Sigmoid colon (tissue), 3 donors: ENCODE measurements around the gene PCDHA7.

Experiments used
- POLR2A ChIP-seq, 2 donors: fragments of 450-650 bp; IDR thresholded peaks; one replicate each; pipeline ENCODE4 v1.6.1; 2016; ENCODE audit warnings: antibody characterized with exemption in 2 of 2, mild to moderate bottlenecking in 2 of 2, moderate library complexity in 2 of 2
- TF ChIP-seq, protein P1 (sequence below), 4 experiments: fragments of 450-650 bp in 3 of 4; fragments of 200-600 bp in 1 of 4; IDR thresholded peaks; one replicate each; pipeline ENCODE4 v1.5.1; 2016 to 2019; ENCODE audit warnings: antibody characterized with exemption in 4 of 4, mild to moderate bottlenecking in 3 of 4, moderate library complexity in 2 of 4

DNA sequence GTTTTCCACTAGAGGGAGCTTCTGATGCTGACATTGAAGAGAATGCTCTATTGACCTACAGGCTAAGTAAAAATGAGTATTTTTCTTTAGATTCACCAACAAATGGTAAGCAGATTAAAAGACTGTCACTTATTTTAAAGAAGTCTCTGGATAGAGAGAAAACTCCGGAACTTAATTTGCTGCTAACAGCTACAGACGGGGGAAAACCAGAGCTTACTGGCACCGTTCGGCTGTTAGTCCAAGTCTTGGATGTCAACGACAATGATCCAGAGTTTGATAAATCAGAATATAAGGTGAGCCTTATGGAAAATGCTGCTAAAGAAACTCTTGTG, 35.5 kb downstream of the PCDHA7 start:
- TF ChIP-seq, protein P1, sequence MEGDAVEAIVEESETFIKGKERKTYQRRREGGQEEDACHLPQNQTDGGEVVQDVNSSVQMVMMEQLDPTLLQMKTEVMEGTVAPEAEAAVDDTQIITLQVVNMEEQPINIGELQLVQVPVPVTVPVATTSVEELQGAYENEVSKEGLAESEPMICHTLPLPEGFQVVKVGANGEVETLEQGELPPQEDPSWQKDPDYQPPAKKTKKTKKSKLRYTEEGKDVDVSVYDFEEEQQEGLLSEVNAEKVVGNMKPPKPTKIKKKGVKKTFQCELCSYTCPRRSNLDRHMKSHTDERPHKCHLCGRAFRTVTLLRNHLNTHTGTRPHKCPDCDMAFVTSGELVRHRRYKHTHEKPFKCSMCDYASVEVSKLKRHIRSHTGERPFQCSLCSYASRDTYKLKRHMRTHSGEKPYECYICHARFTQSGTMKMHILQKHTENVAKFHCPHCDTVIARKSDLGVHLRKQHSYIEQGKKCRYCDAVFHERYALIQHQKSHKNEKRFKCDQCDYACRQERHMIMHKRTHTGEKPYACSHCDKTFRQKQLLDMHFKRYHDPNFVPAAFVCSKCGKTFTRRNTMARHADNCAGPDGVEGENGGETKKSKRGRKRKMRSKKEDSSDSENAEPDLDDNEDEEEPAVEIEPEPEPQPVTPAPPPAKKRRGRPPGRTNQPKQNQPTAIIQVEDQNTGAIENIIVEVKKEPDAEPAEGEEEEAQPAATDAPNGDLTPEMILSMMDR (IDR thresholded peaks at IDR 0.05), result no peak
- TF ChIP-seq POLR2A (IDR thresholded peaks at IDR 0.05), result no peak
